Muscle layer of colon (tissue), 2 donors: ENCODE measurements around the gene IRF8.
"Not testable (repeated sequence)": the region's sequence is repeated elsewhere in the genome, so short reads cannot be mapped to it uniquely, and the experiment has no call there.

Experiments used
- H3K27ac ChIP-seq: one replicate; pipeline ENCODE4 v1.7.0; 2013; ENCODE audit warnings: low read depth, mild to moderate bottlenecking, low read length, moderate library complexity
- H3K27me3 ChIP-seq, 2 donors: one replicate each; pipeline ENCODE4 v1.7.0; 2013; ENCODE audit warnings: low read length in 2 of 2, mild to moderate bottlenecking in 2 of 2; ENCODE audit not compliant: insufficient read depth in 2 of 2, control insufficient read depth in 1 of 2
- H3K36me3 ChIP-seq: one replicate; pipeline ENCODE4 v1.7.0; 2013; ENCODE audit warnings: mild to moderate bottlenecking, low read length; ENCODE audit not compliant: insufficient read depth
- H3K4me1 ChIP-seq: one replicate; pipeline ENCODE4 v1.7.0; 2013; ENCODE audit warnings: mild to moderate bottlenecking, low read length; ENCODE audit not compliant: insufficient read depth
- H3K4me3 ChIP-seq, 2 donors: one replicate each; pipeline ENCODE4 v1.7.0; 2013; ENCODE audit warnings: low read length in 2 of 2, low read depth in 1 of 2, mild to moderate bottlenecking in 1 of 2, moderate library complexity in 1 of 2
- H3K9ac ChIP-seq: one replicate; pipeline ENCODE4 v1.7.0; 2013; ENCODE audit warnings: low read length
- H3K9me3 ChIP-seq: one replicate; pipeline ENCODE4 v1.7.0; 2013; ENCODE audit warnings: mild to moderate bottlenecking, low read length
- donor health status: abdominal sarcoma.
- donor health status: Adenocarcinoma of cecum.

Gene IRF8, protein sequence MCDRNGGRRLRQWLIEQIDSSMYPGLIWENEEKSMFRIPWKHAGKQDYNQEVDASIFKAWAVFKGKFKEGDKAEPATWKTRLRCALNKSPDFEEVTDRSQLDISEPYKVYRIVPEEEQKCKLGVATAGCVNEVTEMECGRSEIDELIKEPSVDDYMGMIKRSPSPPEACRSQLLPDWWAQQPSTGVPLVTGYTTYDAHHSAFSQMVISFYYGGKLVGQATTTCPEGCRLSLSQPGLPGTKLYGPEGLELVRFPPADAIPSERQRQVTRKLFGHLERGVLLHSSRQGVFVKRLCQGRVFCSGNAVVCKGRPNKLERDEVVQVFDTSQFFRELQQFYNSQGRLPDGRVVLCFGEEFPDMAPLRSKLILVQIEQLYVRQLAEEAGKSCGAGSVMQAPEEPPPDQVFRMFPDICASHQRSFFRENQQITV

DNA sequence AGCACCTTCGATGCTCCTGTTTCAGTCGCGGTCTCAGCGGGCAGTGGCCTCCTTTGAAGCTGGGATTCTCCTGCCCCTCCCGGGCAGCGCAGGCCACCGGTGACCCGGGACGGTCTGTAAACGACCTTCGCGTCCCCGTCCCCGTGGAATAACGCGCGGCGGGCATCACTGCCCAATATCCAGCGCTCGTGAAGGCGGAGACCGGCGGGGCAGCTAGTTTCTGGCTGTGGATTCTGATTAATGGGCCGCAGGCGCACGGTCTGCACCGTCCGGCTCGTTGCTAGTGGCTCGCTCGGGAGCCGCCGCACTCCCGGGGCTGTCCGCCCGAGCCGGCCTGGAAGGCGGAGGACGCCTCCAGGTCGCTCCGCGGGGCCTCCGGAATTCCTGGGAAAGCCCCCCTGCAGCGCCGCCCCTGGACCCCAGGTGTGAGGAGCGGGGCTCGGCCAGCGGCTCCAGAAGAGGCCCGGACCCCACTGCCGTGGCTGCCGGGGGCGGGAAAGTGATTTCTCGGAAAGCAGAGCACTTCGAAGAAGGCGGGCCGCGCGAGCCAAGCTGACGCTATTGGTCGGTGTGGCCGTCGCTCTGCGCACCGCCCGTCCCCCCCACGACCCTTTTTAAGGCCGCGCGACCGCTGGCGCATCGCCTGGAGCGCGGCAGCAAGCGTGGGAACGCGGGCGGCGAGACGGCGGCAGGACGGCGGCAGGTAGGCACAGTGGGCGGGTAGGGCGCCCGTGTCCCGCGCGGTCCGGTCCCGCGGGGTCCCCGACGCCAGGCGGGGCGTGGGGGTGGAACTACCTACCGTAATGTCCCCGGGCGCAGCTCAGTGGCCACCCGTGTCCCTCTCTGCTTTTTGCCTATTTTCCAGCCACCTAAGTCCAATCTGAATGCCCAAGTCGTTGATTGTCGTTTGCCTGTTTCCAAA is at the start of gene IRF8:
Gene IRF8, plus strand, starts transcription at position 642 of the 922 bp plus-strand sequence. CDS start 3,854 bp downstream, outside the sequence.
- H3K4me1 ChIP-seq = peaks cover 3% of the 10 kb centered on the region
- H3K27ac ChIP-seq = peak within 1 kb of the TSS; percentile 60
- no peaks in the 10 kb centered on the region for H3K36me3 ChIP-seq
- H3K9me3 ChIP-seq = no peaks in the 10 kb centered on the region
- peak within 1 kb of the TSS; percentile 49 to 62 for H3K4me3 ChIP-seq
- H3K9ac ChIP-seq = no peak within 1 kb of the TSS
- H3K27me3 ChIP-seq = peaks cover 0 to 30% of the 10 kb centered on the region in 2 donors

DNA sequence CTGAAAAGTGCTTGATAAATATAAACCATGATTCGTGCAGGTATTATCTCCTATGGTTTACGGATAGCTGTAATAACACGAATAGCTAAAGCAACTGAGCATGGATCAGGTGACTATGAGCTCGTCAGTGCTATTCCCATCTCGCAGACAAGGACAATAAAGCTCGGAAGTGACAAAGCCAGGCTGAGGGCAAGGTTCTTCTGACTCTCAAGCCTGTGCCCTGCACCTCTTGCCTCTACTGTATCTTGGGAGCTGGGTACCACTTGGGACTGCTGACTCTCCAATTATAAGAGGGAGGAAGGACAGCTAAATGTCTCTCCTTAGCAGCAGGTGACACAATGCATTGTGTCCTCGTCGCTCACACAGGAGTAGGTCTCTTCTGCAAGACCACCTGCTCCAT is 49.6 kb upstream of the IRF8 start:
- H3K27me3 ChIP-seq = no peaks in the 10 kb centered on the region
- peaks cover 6% of the 10 kb centered on the region for H3K4me1 ChIP-seq
- no peaks in the 10 kb centered on the region for H3K36me3 ChIP-seq
- no peak overlapping the region for H3K27ac ChIP-seq
- no peak overlapping the region for H3K9ac ChIP-seq
- H3K9me3 ChIP-seq = no peaks in the 10 kb centered on the region
- H3K4me3 ChIP-seq = no peak overlapping the region

DNA sequence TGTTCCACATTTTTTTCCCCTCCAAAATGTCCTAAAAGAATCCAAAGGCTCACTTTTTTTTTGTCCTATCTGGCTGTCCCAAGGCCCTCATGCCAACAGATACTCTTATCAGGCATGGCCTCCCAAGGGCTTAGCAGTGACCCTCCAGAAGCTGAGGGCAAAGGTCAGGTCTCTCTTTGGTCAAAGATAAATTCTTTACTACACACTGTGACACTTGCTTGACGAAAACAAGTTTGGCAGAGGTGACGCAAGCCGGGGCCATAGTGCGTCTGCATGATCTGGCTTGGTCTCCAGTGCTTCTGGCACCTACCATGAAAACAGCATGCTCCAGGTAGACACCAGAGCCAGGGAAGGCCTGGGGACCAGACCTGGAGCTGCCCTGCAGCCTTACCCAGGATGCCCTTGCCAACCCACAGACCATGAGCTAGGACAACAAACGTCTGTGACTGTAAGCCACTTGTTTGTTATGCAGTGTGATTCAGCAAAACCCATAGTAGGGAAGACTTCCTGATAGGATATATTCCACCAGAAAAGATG is 48.5 kb upstream of the IRF8 start:
- no peak overlapping the region for H3K27ac ChIP-seq
- no peak overlapping the region for H3K4me3 ChIP-seq
- H3K27me3 ChIP-seq = no peaks in the 10 kb centered on the region
- no peak overlapping the region for H3K9ac ChIP-seq
- H3K4me1 ChIP-seq = no peaks in the 10 kb centered on the region
- H3K36me3 ChIP-seq = no peaks in the 10 kb centered on the region
- H3K9me3 ChIP-seq = no peaks in the 10 kb centered on the region

DNA sequence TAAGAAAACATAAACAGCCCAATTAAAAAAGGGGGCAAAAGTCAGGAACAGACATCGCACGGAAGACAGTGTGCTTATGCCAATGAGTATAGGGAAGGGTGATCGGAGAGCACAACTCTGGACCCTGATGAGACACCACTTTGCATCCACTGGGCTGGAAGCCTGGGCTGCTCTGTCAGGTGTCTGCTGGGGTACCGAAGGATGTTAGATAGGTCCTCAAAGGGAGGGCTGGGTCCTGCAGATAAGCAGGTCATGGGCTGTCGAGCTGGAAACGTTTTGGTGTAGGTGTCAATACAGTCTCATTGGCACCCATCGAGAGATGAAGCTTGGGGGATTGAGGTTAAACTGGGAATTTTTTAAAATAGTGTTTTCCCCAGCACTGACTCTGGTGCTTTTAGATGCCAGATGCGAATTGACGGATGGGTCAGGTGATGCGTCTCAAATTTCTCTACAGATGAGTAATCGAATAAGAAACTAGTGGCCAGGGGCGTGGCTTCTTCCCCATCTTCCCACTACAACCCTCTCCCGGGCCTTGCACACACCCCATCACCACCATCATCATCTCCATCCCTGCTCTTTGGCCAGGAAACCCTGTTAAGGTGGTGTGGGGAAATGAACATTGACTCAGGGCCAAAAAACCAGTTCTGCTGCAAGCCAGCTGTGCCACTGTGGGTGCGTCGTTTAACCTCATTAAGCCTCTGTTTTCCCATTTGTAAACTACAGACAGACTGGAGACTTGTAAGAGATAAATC is 47.8 kb upstream of the IRF8 start:
- H3K4me1 ChIP-seq = no peaks in the 10 kb centered on the region
- no peak overlapping the region for H3K27ac ChIP-seq
- no peak overlapping the region for H3K9ac ChIP-seq
- no peaks in the 10 kb centered on the region for H3K36me3 ChIP-seq
- no peak overlapping the region for H3K4me3 ChIP-seq
- no peaks in the 10 kb centered on the region for H3K27me3 ChIP-seq
- no peaks in the 10 kb centered on the region for H3K9me3 ChIP-seq

DNA sequence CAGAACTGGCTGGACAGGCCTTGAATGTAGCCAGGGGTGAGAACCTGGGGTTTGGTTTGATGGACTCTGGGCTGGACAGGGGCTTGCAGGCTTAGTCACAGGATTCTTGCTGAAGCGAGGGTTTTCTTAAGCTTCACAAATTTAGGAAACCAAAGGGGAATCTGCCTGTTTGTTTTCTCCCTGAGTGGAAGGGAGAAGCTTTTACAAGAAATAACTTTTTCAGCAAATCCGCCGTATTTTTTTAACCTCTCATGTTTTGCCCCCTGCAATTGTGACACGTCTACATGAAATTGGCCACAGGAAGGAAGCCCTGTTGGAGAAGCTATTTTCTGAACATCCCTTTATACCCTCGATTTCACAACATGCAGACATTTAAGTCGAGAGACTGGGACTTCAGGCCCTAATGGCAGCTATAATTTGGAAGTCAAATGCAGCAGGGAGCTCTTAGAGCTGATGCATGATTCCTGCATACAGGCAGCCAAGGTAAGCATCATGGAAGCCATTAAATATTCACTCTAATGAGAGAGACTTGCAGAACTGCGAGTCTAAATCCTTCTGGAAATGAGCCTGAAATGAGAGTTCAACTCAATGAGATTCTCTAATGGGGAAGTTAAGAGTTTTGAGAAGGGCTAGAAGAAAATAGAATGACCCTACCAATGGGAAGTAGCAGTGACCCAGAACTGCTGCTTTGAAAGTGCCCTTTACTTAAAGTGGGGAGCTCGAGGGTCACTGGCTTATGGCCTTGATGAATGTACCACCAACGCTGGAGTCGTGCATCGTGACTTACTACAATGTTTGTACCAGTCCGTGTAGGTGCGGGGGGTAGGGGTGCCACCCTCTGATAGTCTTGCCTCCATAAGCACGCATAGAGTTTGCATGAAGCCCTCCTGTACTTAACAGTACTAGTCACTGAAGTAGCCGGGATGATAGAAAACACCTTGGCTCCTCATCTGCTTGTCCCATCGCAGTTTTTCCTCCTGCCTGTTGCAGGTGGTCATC is 45.1 kb upstream of the IRF8 start:
- H3K9me3 ChIP-seq = no peaks in the 10 kb centered on the region
- H3K36me3 ChIP-seq = no peaks in the 10 kb centered on the region
- no peak overlapping the region for H3K27ac ChIP-seq
- H3K9ac ChIP-seq = no peak overlapping the region
- H3K27me3 ChIP-seq = no peaks in the 10 kb centered on the region
- no peaks in the 10 kb centered on the region for H3K4me1 ChIP-seq
- no peak overlapping the region for H3K4me3 ChIP-seq

DNA sequence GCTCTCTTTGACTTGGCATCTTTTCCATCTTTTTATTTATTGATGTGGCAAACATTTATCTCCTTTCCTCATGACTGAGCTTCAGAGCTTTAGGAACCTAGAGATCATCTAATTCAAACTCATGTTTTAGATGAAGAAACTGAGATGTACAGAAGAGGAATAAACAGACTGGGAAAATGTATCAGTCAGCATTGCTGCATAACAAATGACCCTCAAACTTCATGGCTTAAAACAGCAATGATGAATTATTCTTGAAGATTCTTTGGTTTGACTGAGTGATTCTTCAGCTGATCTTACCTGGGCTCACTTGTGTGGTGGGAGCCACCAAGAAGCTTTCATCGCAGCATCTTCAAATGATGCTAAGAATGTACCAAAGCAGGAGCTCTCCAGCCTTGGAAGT is 44.0 kb upstream of the IRF8 start:
- Histone ChIP-seq H3K9me3 (no peaks in the 10 kb centered on the region), H3K27me3 (no peaks in the 10 kb centered on the region), H3K4me3 (no peak overlapping the region), H3K36me3 (no peaks in the 10 kb centered on the region), H3K4me1 (no peaks in the 10 kb centered on the region), H3K27ac (no peak overlapping the region), H3K9ac (no peak overlapping the region)

DNA sequence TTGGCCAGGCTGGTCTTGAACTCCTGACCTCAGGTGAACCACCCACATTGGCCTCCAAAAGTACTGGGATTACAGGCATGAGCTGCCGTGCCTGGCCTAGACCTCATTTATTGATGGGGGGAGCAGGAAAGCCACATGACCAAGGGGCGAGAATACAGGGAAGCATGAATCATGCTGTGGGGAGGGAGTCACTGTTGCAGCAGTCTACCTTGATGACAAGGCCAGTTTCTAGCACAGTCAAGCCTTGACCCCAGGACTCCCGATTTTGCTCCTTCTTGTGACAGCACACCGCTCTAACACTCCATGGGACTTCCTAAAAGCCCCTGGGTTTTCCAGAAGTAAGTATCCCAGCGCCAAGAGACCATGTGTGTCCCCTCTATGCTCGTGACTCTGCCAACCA is 42.9 kb upstream of the IRF8 start:
- Histone ChIP-seq H3K9me3 (no peaks in the 10 kb centered on the region), H3K9ac (no peak overlapping the region), H3K27ac (no peak overlapping the region), H3K27me3 (no peaks in the 10 kb centered on the region), H3K4me3 (no peak overlapping the region), H3K36me3 (no peaks in the 10 kb centered on the region), H3K4me1 (no peaks in the 10 kb centered on the region)

DNA sequence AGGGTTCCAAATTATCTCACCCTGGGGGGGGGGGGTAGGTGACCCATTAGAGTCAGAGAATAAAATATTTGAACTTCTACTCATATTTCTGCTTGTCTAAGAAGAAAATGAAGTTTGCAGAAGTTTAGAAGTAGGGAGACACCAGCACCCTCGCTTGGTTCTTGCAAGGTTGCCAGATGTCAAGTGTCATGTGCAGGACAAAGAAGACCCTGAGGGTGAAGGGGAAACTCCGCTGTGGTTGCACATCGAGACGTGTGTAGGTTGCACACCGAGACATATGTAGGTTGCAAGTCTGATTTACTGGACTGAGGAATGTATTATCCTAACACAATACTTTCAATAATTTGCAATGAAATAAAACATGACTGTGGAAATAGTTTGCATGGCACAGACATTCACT is 42.4 kb upstream of the IRF8 start:
- H3K4me1 ChIP-seq = no peaks in the 10 kb centered on the region

DNA sequence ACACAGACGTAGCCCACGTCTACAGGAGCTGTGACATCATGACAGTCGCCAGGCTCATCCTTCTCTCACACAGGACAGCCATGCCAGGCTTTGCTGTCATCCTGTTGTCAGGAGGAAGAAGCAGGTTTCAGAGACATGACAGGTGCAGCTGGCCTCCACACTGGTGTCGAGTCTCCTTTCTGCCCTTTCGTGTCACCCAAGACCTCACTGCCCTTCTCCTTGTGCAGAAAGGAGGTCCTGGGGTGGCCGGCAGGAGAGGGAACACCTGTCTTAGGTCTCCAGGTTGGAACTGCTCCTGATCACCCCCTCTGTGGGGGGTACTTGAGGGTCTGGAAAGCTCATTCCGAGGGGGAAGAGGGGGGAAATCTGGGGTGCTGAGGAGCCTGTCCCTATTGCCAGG is 41.6 kb upstream of the IRF8 start:
- Histone ChIP-seq H3K9ac (no peak overlapping the region), H3K4me3 (no peak overlapping the region), H3K27me3 (no peaks in the 10 kb centered on the region), H3K36me3 (no peaks in the 10 kb centered on the region), H3K27ac (no peak overlapping the region), H3K9me3 (no peaks in the 10 kb centered on the region), H3K4me1 (no peaks in the 10 kb centered on the region)

More for the DNA sequence above, 42.4 kb upstream of the IRF8 start:
- Histone ChIP-seq H3K9me3 (no peaks in the 10 kb centered on the region), H3K27ac (no peak overlapping the region), H3K36me3 (no peaks in the 10 kb centered on the region), H3K27me3 (no peaks in the 10 kb centered on the region), H3K9ac (no peak overlapping the region), H3K4me3 (no peak overlapping the region)

DNA sequence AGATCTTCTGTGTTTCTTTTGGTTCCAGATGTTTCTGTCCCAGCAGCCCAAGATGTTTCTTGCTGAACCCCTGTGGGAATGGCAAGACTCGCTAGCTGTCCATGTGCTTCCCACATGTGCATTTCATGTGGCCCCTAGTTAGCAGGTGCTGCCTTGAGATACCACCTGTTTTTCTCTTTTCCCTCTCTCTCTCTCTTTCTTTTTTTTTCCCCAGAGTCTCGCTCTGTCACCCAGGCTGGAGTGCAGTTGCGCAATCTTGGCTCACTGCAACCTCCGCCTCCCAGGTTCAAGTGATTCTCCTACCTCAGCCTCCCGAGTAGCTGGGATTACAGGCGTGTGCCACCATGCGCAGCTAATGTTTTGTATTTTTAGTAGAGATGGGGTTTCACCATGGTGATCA is 40.4 kb upstream of the IRF8 start:
- H3K4me3 ChIP-seq, H3K9me3 ChIP-seq, H3K36me3 ChIP-seq, H3K9ac ChIP-seq, H3K4me1 ChIP-seq, H3K27me3 ChIP-seq, H3K27ac ChIP-seq: not testable (repeated sequence)
